Dermis microvascular lymphatic vessel endothelial cell (primary cell): Measurements from ENCODE around the gene SRSF4. TPM values are rescaled to one million over a fixed set of nuclear protein-coding genes. Genes with fewer than 3 reads are reported as not detected.

Source experiments
- total RNA-seq: library from RNA; depleted of rRNA; stranded (reverse); fragments of >200 nt; gene quantifications from 2 replicates; pipeline ENCODE4 v1.2.1, GENCODE V29; 2014

Gene SRSF4
- total RNA-seq, 1 donor from 2014 or later: 25.3 TPM

Other genes with a start within 250 kb of the SRSF4 start
- 0.13 TPM in 2 replicates for gene TMEM200B, start 58.0 kb downstream of the SRSF4 start, total RNA-seq
- gene MECR, start 49.0 kb upstream of the SRSF4 start, total RNA-seq: 15.0 and 18.7 TPM in 2 replicates
- gene PTPRU, start 54.6 kb upstream of the SRSF4 start, total RNA-seq: 2.4 and 3.1 TPM in 2 replicates